ENCODE results near the gene TOX2.

TOX2 gene

GRCh38 chr20:44110816-44111568 lies 196.3 kb downstream of the TOX2 start:
- DNase-seq = no peak

GRCh38 chr20:44111712-44112335 lies 197.2 kb downstream of the TOX2 start:
- DNase-seq = no peak

- no peak for DNase-seq
Observed at GRCh38 chr20:44112456-44112855, 197.8 kb downstream of the TOX2 start.

- DNase-seq = no peak
Observed at GRCh38 chr20:44112889-44113617, 198.4 kb downstream of the TOX2 start.

GRCh38 chr20:44113618-44114376 lies 199.1 kb downstream of the TOX2 start:
- peak; percentile 29 for DNase-seq

GRCh38 chr20:44115181-44115580 lies 200.5 kb downstream of the TOX2 start:
- no peak for DNase-seq

GRCh38 chr20:44115762-44116644 lies 201.4 kb downstream of the TOX2 start:
- DNase-seq = no peak

- DNase-seq = no peak
Observed at GRCh38 chr20:44117296-44118184, 202.9 kb downstream of the TOX2 start.

GRCh38 chr20:44118185-44119033 lies 203.8 kb downstream of the TOX2 start:
- DNase-seq = no peak
